Right ventricle myocardium superior (tissue), 1 donor: ENCODE results near the gene NPTN. TPM values are rescaled to one million over a fixed set of nuclear protein-coding genes. Genes with fewer than 3 reads are reported as not detected.

Experiments used
- ATAC-seq: fragments of 200-7000 bp; cut with Tn5 transposase; one replicate; pipeline ENCODE4 v1.9.1; 2020; ENCODE audit warnings: mild to moderate bottlenecking; ENCODE audit not compliant: poor library complexity
- DNase-seq: peaks from one replicate; pipeline ENCODE4 v3.0.0-alpha.2; 2020
- intact Hi-C: fragments of 100-400 bp; cut with DNase I; formaldehyde crosslinking; loops from one replicate; pipeline ENCODE4 v1.11.2; 2022
- total RNA-seq: library from RNA; stranded (reverse); fragmentation: NEBNext Ultra II Directional; extraction: Animal tissue kit (Norgen Biotek cat#: 25700); gene quantifications from one replicate; pipeline ENCODE4 v1.2.1, GENCODE V29; 2021
- donor health status: DM: no; HTN: yes; CAD: no; lungs with severe emphysema.

NPTN gene
- total RNA-seq, 1 donor from 2014 or later, result 188 TPM

DNA sequence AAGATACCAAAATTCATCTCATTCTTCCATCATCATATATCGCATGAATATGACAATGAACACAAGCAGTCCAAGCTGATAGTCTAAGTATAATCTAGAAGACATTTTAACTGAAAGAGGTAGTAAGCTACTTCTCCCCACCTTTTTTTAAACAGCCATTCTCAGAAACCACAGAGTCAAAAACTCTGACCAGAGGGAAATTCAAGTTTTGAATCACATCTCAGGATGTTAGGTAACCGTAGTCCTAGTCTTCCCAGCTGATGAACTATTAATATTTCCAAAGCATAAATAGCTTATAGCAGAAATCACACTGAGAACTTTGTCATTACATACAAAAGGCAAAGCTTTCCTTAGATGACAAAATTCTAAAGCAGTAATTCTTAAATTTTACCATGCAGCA, 25.8 kb downstream of the NPTN start:
- DNase-seq, result no peak
- intact Hi-C loops, result no loop called here
- no peak for ATAC-seq

GRCh38 chr15:73605759-73606436, 27.3 kb downstream of the NPTN start:
- ATAC-seq (no peak), DNase-seq (no peak)
- intact Hi-C loops, result no loop called here

- ATAC-seq (no peak), DNase-seq (no peak)
- intact Hi-C loops, result no loop called here
These were observed 28.7 kb downstream of the NPTN start for GRCh38 chr15:73604477-73604876.

DNA sequence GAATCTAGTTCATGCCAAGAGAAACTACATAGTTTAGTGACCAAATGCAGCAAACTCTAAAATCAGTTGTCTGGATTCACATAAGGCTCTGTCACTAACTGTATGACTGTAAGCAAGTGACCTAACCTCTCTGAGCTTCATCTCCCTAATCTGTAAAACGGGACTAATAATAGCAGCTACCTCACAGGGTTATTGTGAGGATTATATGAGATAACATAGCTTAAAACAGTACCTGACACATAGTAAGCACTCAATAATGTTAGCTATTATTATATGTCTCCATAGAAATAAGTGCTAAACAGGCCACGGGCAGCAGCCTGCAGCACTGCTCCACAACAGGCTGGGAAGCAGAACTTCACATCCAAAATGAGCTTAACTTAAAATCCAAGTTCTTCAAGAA, 30.2 kb downstream of the NPTN start:
- ATAC-seq, result peak; percentile 45
- intact Hi-C loops, result no loop called here
- DNase-seq, result no peak

- ATAC-seq (no peak), DNase-seq (no peak)
- intact Hi-C loops, result no loop called here
These were observed 30.7 kb downstream of the NPTN start for GRCh38 chr15:73602446-73602843.

GRCh38 chr15:73601451-73602445, 31.4 kb downstream of the NPTN start:
- DNase-seq (no peak), ATAC-seq (peak; percentile 64)
- intact Hi-C loops, result no loop called here

GRCh38 chr15:73600413-73601335, 32.5 kb downstream of the NPTN start:
- no peak for ATAC-seq
- intact Hi-C loops, result no loop called here
- DNase-seq, result no peak

DNA sequence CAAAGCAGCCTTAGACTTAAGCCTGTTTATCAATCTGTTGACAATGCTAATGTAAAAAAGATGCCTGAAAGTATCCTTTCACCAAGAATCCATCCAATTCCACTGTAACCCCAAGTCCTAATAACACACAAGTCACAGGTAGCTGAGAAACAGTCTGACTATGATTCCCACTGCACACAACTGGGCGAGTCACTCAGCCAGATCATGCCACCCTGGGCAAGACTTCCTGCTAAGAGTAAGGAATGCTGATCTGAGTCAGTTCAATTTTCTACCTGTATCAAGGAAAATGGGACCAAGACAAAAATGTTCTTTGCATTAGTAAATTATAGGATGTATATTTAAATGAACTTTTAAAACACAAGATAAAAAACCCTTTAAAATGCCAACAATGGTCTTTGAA, 33.3 kb downstream of the NPTN start:
- intact Hi-C loops, result no loop called here
- no peak for ATAC-seq
- no peak for DNase-seq

DNA sequence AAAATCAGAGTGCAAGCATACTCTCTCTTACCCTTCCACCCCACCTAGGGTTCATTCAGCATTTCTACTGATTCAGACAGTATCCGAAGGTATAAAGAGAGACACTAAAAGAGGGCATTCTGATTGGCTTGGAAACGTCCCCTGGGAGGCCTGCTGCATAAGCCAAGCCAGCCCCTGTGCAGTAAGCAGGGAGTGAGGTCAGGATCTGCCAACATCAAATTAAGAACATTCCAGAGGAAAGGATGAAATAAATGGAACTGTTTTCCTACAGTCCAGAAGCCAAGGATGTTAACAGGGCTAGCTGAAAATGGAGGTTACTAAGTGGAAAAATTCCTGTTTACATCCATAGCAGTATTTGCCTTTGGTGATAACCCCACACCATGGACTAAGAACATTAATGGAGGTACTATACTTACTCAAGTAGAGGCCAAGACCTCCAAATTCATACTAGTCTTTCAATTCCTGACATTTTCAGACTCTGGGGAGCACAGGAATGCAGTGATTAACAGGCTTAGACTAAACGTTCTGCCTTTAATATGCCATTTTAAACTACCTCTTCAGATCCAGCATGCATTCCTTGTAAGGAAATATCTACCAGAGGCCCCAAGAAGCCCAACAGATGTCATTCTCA, 34.5 kb downstream of the NPTN start:
- peak; percentile 21 for ATAC-seq
- peak; percentile 43 for DNase-seq
- intact Hi-C loops, result no loop called here

DNA sequence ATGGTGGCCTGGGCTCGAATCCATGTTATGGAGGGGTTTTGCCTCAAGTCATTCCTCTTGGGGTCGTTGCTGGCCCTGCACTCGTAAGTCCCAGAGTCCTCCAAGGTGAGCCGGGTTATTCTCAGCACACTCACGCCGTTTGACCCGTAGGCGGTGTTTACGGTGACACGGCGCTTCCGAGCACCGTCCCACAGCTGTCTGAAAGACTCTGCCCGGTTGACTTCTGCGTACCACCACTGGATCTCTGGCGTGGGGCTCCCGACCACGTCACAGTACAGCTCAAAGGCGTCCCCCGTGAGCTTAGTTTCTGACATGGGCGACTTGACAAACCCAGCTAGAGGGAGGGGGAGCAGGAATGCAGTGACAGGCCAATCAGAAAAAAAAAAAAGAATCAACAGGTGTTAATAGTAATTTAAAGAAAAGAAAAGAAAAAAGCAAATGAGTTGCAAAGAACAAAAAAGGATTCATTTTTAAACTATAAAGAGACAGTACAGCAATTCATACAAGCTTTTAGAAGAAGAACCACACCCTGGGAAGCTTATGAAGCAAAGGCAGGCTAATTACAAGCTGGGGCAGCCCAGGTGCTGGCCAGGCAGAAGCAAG, 36.1 kb downstream of the NPTN start:
- intact Hi-C loops, result no loop called here
- ATAC-seq, result no peak
- no peak for DNase-seq

- intact Hi-C loops, result no loop called here
- ATAC-seq, result peak; percentile 12
These were observed 37.0 kb downstream of the NPTN start for GRCh38 chr15:73596174-73596573.

DNA sequence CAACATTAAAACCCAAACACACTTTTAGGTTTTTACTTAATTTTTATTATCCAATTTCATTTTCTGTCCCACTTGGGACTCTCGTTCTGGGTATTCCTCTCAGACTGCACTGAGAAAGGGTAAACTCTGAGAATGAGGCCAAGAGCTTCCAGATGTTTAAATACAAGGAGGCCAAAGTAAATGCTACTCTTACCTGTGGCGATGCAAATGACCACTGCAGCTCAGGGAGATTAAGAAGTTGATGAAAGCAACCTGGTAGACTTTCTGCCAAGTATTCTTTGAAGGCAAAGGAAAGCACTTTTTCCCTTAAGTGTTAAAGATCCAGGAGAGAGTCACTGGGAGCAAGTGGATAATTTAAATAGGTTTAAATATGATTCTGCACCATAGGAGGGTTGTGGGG, 39.1 kb downstream of the NPTN start:
- DNase-seq, result no peak
- intact Hi-C loops, result no loop called here

More at GRCh38 chr15:73596174-73596573, 37.0 kb downstream of the NPTN start:
- no peak for DNase-seq

DNA sequence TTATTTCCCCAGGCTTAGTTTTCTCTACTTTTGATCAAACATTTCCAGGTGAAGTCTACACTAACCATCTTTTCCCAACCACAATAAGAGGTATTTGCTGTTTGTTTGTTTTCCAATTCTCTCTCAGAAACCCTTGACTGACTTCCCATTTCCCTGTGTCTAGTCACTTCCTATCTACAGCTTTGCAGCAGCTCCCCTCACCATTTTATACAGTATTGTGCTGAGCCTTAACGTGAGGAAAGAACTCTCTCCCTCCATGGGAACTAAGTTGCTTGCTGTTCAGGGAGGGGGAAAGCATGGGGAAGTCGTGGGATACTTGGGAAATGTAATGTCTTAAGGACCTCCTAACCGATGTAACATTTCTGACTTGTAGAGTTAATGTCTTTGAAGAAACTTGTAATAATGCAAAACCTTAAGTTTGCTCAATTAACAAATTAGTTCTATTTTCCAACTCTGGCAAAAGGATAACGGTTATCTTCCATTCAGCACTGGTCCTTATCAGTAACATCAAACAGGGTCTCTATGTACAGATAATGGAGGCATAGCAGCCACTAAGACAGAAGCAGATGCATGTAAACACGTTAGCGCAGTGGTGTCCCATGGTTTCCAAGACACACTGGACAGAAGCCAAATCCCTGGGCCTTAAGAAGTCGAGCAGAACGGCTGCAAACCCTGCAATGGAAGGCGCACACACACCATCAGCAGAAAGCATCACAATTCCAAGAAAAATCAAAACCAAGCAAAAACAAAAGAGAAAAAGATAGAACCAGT, 39.7 kb downstream of the NPTN start:
- peak; percentile 54 for ATAC-seq
- no peak for DNase-seq
- intact Hi-C loops, result no loop called here

More for the DNA sequence above, 39.1 kb downstream of the NPTN start:
- no peak for ATAC-seq

GRCh38 chr15:73590263-73590662, 42.9 kb downstream of the NPTN start:
- DNase-seq, result no peak

GRCh38 chr15:73589766-73590165, 43.4 kb downstream of the NPTN start:
- intact Hi-C loops, result no loop called here
- no peak for ATAC-seq
- no peak for DNase-seq

More at GRCh38 chr15:73590263-73590662, 42.9 kb downstream of the NPTN start:
- no peak for ATAC-seq
- intact Hi-C loops, result no loop called here

GRCh38 chr15:73585871-73586654, 47.1 kb downstream of the NPTN start:
- intact Hi-C loops, result no loop called here
- DNase-seq, result no peak
- ATAC-seq, result no peak
